Upper lobe of left lung (tissue), 4 donors: Measurements from ENCODE around the gene CFAP92.

ENCODE experiments used
- CTCF ChIP-seq, 6 experiments: fragments of 450-650 bp in 4 of 6; fragments of 200-600 bp in 2 of 6; sonication (generic) in 2 of 6; IDR thresholded peaks; one replicate each; pipeline ENCODE4 v1.5.1; 2016 to 2019; ENCODE audit warnings: antibody characterized with exemption in 6 of 6
- EP300 ChIP-seq, 4 donors: sonication (generic); formaldehyde crosslinking; IDR thresholded peaks; one replicate each; pipeline ENCODE4 v1.5.1; 2017; ENCODE audit warnings: antibody characterized with exemption in 4 of 4, control low read depth in 2 of 4
- POLR2A ChIP-seq, 4 donors: fragments of 450-650 bp; IDR thresholded peaks; one replicate each; pipeline ENCODE4 v1.5.1; 2016 to 2017; ENCODE audit warnings: antibody characterized with exemption in 4 of 4, mild to moderate bottlenecking in 2 of 4
- POLR2AphosphoS5 ChIP-seq, 2 donors: sonication (generic); formaldehyde crosslinking; IDR thresholded peaks; one replicate each; pipeline ENCODE4 v1.5.1; 2017; ENCODE audit warnings: antibody characterized with exemption in 2 of 2

GRCh38 chr3:128999102-128999501, 5.2 kb upstream of the CFAP92 start:
- TF ChIP-seq POLR2AphosphoS5 (IDR thresholded peaks at IDR 0.05) = no peak
- no peak for TF ChIP-seq EP300 (IDR thresholded peaks at IDR 0.05)
- no peak for TF ChIP-seq CTCF (IDR thresholded peaks at IDR 0.05)
- TF ChIP-seq POLR2A (IDR thresholded peaks at IDR 0.05) = no peak
